M059J (cell line): ENCODE measurements around the gene TMEM92. TPM values are rescaled to one million over a fixed set of nuclear protein-coding genes. Genes with fewer than 3 reads are reported as not detected.
A peak's percentile ranks its signal among the peaks of the same experiment; 100 is the strongest.

Source experiments
- DNase-seq: peaks from one replicate; pipeline ENCODE4 v3.0.0-alpha.2; 2012; ENCODE audit warnings: low read depth
- total RNA-seq: library from RNA; depleted of rRNA; stranded (reverse); fragments of >200 nt; shearing (Covaris generic); gene quantifications from 2 replicates; pipeline ENCODE4 v1.2.3, GENCODE V29; 2014; rRNA removed

The TMEM92 gene
- 0.99 and 5.2 TPM in 2 replicates for total RNA-seq

- peak; percentile 54 for DNase-seq
Observed at GRCh38 chr17:50274142-50274896, at the start of gene TMEM92. TMEM92 (plus strand) TSS chr17:50274466; CDS start chr17:50274502, 36 bp downstream.

GRCh38 chr17:50225701-50226240 lies 48.5 kb upstream of the TMEM92 start:
- DNase-seq: no peak

GRCh38 chr17:50234581-50234980 lies 39.7 kb upstream of the TMEM92 start:
- peak; percentile 32 for DNase-seq

- no peak for DNase-seq
Observed at GRCh38 chr17:50237901-50238300, 36.4 kb upstream of the TMEM92 start.

- DNase-seq: peak; percentile 30
Observed at GRCh38 chr17:50238601-50239280, 35.5 kb upstream of the TMEM92 start.

GRCh38 chr17:50239937-50240336 lies 34.3 kb upstream of the TMEM92 start:
- no peak for DNase-seq

- DNase-seq: peak; percentile 29
Observed at GRCh38 chr17:50240851-50241250, 33.4 kb upstream of the TMEM92 start.

- no peak for DNase-seq
Observed at GRCh38 chr17:50241431-50241830, 32.8 kb upstream of the TMEM92 start.

- no peak for DNase-seq
Observed at GRCh38 chr17:50244771-50245170, 29.5 kb upstream of the TMEM92 start.

GRCh38 chr17:50248255-50248654 lies 26.0 kb upstream of the TMEM92 start:
- DNase-seq: no peak

- no peak for DNase-seq
Observed at GRCh38 chr17:50252781-50253180, 21.5 kb upstream of the TMEM92 start.

GRCh38 chr17:50255766-50256635 lies 18.3 kb upstream of the TMEM92 start:
- peak; percentile 40 for DNase-seq

GRCh38 chr17:50256826-50257618 lies 17.2 kb upstream of the TMEM92 start:
- no peak for DNase-seq

GRCh38 chr17:50257676-50258224 lies 16.5 kb upstream of the TMEM92 start:
- no peak for DNase-seq

GRCh38 chr17:50258647-50259476 lies 15.4 kb upstream of the TMEM92 start:
- no peak for DNase-seq

GRCh38 chr17:50259477-50260324 lies 14.6 kb upstream of the TMEM92 start:
- no peak for DNase-seq

- DNase-seq: no peak
Observed at GRCh38 chr17:50260501-50260911, 13.8 kb upstream of the TMEM92 start.

GRCh38 chr17:50261051-50261915 lies 13.0 kb upstream of the TMEM92 start:
- no peak for DNase-seq
